ENCODE results near the gene OR5AS1.

The OR5AS1 gene

GRCh38 chr11:56066980-56067379, 39.5 kb downstream of the OR5AS1 start:
- TF ChIP-seq FOXP2 (optimal IDR thresholded peaks at IDR 0.05; ENCODE audit: control extremely low read depth, extremely low read length, insufficient read depth) (no peak), POLR2AphosphoS5 (IDR thresholded peaks at IDR 0.05; ENCODE audit: borderline replicate concordance, low read depth, low read length) (no peak), EZH2 (IDR thresholded peaks at IDR 0.05) (no peak)

More at GRCh38 chr11:56066980-56067379, 39.5 kb downstream of the OR5AS1 start:
- H3K9ac ChIP-seq (ENCODE audit: insufficient read length) = no peak overlapping the region
- no peak for DNase-seq (ENCODE audit: low read depth, low spot score)
- no peak overlapping the region for H3K27ac ChIP-seq
- no peak overlapping the region for H3K4me3 ChIP-seq
- H3K36me3 ChIP-seq (ENCODE audit: insufficient read depth, low read length) = no peaks in the 10 kb centered on the region
- H3K9me3 ChIP-seq (ENCODE audit: low read depth, low read length) = no peaks in the 10 kb centered on the region

Measured in SK-N-MC (cell line).